ENCODE measurements around the gene PDGFA. TPM values are rescaled to one million over a fixed set of nuclear protein-coding genes. Genes with fewer than 3 reads are reported as not detected.

PDGFA gene
- total RNA-seq, 2 donors from 2014 or later, result 10.0 to 16.0 TPM

- Mint-ChIP-seq H3K27me3 (ENCODE audit: low read depth) (no peaks in the 10 kb centered on the region), H3K4me3 (no peak overlapping the region), H3K9me3 (no peaks in the 10 kb centered on the region), H3K36me3 (ENCODE audit: insufficient read depth in 2 of 2) (no peaks in the 10 kb centered on the region), H3K27ac (no peak overlapping the region), H3K4me1 (ENCODE audit: low read depth) (no peaks in the 10 kb centered on the region)
- no peak for DNase-seq
- ATAC-seq (replicated peaks in 1 of 2), result no peak
Measured at GRCh38 chr7:505171-505570, 14.5 kb downstream of the PDGFA start.

- no peaks in the 10 kb centered on the region for H3K9me3 Mint-ChIP-seq
- no peak overlapping the region for H3K4me3 Mint-ChIP-seq
- H3K4me1 Mint-ChIP-seq (ENCODE audit: low read depth), result no peaks in the 10 kb centered on the region
- H3K27ac Mint-ChIP-seq, result no peak overlapping the region
- ATAC-seq (replicated peaks in 1 of 2) (no peak), DNase-seq (no peak)
- H3K27me3 Mint-ChIP-seq (ENCODE audit: low read depth), result no peaks in the 10 kb centered on the region
- peaks cover 0 to 1% of the 10 kb centered on the region in 2 donors for H3K36me3 Mint-ChIP-seq (ENCODE audit: insufficient read depth in 2 of 2)
Measured at GRCh38 chr7:504221-505111, 15.2 kb downstream of the PDGFA start.

GRCh38 chr7:503575-504111 lies 16.0 kb downstream of the PDGFA start:
- Mint-ChIP-seq H3K27ac (no peak overlapping the region), H3K27me3 (ENCODE audit: low read depth) (no peaks in the 10 kb centered on the region), H3K9me3 (no peaks in the 10 kb centered on the region), H3K4me3 (no peak overlapping the region), H3K4me1 (ENCODE audit: low read depth) (no peaks in the 10 kb centered on the region), H3K36me3 (ENCODE audit: insufficient read depth in 2 of 2) (peaks cover 0 to 1% of the 10 kb centered on the region in 2 donors)
- DNase-seq (no peak), ATAC-seq (replicated peaks in 1 of 2) (no peak)

- Mint-ChIP-seq H3K36me3 (ENCODE audit: insufficient read depth in 2 of 2) (peaks cover 0 to 1% of the 10 kb centered on the region in 2 donors), H3K9me3 (no peaks in the 10 kb centered on the region), H3K4me1 (ENCODE audit: low read depth) (peaks cover 7% of the 10 kb centered on the region), H3K27me3 (ENCODE audit: low read depth) (no peaks in the 10 kb centered on the region), H3K4me3 (no peak overlapping the region), H3K27ac (no peak overlapping the region)
- DNase-seq, result no peak
- ATAC-seq (replicated peaks in 1 of 2), result no peak
Measured at GRCh38 chr7:502296-502695, 17.4 kb downstream of the PDGFA start.

GRCh38 chr7:501526-501925 lies 18.1 kb downstream of the PDGFA start:
- DNase-seq (no peak), ATAC-seq (replicated peaks in 1 of 2) (no peak)
- H3K27me3 Mint-ChIP-seq (ENCODE audit: low read depth), result no peaks in the 10 kb centered on the region
- no peak overlapping the region for H3K4me3 Mint-ChIP-seq
- no peak overlapping the region for H3K27ac Mint-ChIP-seq
- no peaks in the 10 kb centered on the region for H3K9me3 Mint-ChIP-seq
- H3K4me1 Mint-ChIP-seq (ENCODE audit: low read depth), result peaks cover 7% of the 10 kb centered on the region
- H3K36me3 Mint-ChIP-seq (ENCODE audit: insufficient read depth in 2 of 2), result peaks cover 0 to 1% of the 10 kb centered on the region in 2 donors

- Mint-ChIP-seq H3K4me1 (ENCODE audit: low read depth) (peaks cover 7% of the 10 kb centered on the region), H3K4me3 (no peak overlapping the region), H3K9me3 (no peaks in the 10 kb centered on the region), H3K27ac (no peak overlapping the region), H3K36me3 (ENCODE audit: insufficient read depth in 2 of 2) (peaks cover 0 to 1% of the 10 kb centered on the region in 2 donors), H3K27me3 (ENCODE audit: low read depth) (no peaks in the 10 kb centered on the region)
- no peak for DNase-seq
- ATAC-seq (replicated peaks in 1 of 2), result no peak
Measured at GRCh38 chr7:500521-501420, 18.9 kb downstream of the PDGFA start.

- H3K27ac Mint-ChIP-seq, result no peak overlapping the region
- DNase-seq (no peak), ATAC-seq (replicated peaks in 1 of 2) (no peak)
- H3K36me3 Mint-ChIP-seq (ENCODE audit: insufficient read depth in 2 of 2), result peaks cover 0 to 1% of the 10 kb centered on the region in 2 donors
- H3K4me3 Mint-ChIP-seq, result no peak overlapping the region
- no peaks in the 10 kb centered on the region for H3K9me3 Mint-ChIP-seq
- H3K4me1 Mint-ChIP-seq (ENCODE audit: low read depth), result peaks cover 7% of the 10 kb centered on the region
- no peaks in the 10 kb centered on the region for H3K27me3 Mint-ChIP-seq (ENCODE audit: low read depth)
Measured at GRCh38 chr7:499853-500485, 19.7 kb downstream of the PDGFA start.

GRCh38 chr7:498678-499641 lies 20.7 kb downstream of the PDGFA start:
- peaks cover 7% of the 10 kb centered on the region for H3K4me1 Mint-ChIP-seq (ENCODE audit: low read depth)
- DNase-seq (no peak), ATAC-seq (replicated peaks in 1 of 2) (no peak)
- no peaks in the 10 kb centered on the region for H3K27me3 Mint-ChIP-seq (ENCODE audit: low read depth)
- no peak overlapping the region for H3K27ac Mint-ChIP-seq
- H3K36me3 Mint-ChIP-seq (ENCODE audit: insufficient read depth in 2 of 2), result peaks cover 0 to 1% of the 10 kb centered on the region in 2 donors
- no peaks in the 10 kb centered on the region for H3K9me3 Mint-ChIP-seq
- H3K4me3 Mint-ChIP-seq, result no peak overlapping the region

- peaks cover 7% of the 10 kb centered on the region for H3K4me1 Mint-ChIP-seq (ENCODE audit: low read depth)
- H3K36me3 Mint-ChIP-seq (ENCODE audit: insufficient read depth in 2 of 2), result peaks cover 0 to 1% of the 10 kb centered on the region in 2 donors
- H3K27ac Mint-ChIP-seq, result no peak overlapping the region
- H3K9me3 Mint-ChIP-seq, result no peaks in the 10 kb centered on the region
- ATAC-seq (replicated peaks in 1 of 2), result no peak
- no peaks in the 10 kb centered on the region for H3K27me3 Mint-ChIP-seq (ENCODE audit: low read depth)
- no peak for DNase-seq
- H3K4me3 Mint-ChIP-seq, result no peak overlapping the region
Measured at GRCh38 chr7:497946-498655, 21.5 kb downstream of the PDGFA start.

GRCh38 chr7:497346-497745 lies 22.3 kb downstream of the PDGFA start:
- peaks cover 0 to 1% of the 10 kb centered on the region in 2 donors for H3K36me3 Mint-ChIP-seq (ENCODE audit: insufficient read depth in 2 of 2)
- no peaks in the 10 kb centered on the region for H3K9me3 Mint-ChIP-seq
- no peak for ATAC-seq (replicated peaks in 1 of 2)
- no peak overlapping the region for H3K27ac Mint-ChIP-seq
- H3K27me3 Mint-ChIP-seq (ENCODE audit: low read depth), result no peaks in the 10 kb centered on the region
- H3K4me3 Mint-ChIP-seq, result no peak overlapping the region
- peaks cover 7% of the 10 kb centered on the region for H3K4me1 Mint-ChIP-seq (ENCODE audit: low read depth)
- DNase-seq, result no peak

- peaks cover 7% of the 10 kb centered on the region for H3K4me1 Mint-ChIP-seq (ENCODE audit: low read depth)
Measured at GRCh38 chr7:496528-497295, 22.9 kb downstream of the PDGFA start.

More at GRCh38 chr7:496528-497295, 22.9 kb downstream of the PDGFA start:
- DNase-seq (no peak), ATAC-seq (replicated peaks in 1 of 2) (no peak)
- Mint-ChIP-seq H3K27me3 (ENCODE audit: low read depth) (no peaks in the 10 kb centered on the region), H3K4me3 (no peak overlapping the region), H3K27ac (no peak overlapping the region), H3K36me3 (ENCODE audit: insufficient read depth in 2 of 2) (peaks cover 0 to 1% of the 10 kb centered on the region in 2 donors), H3K9me3 (no peaks in the 10 kb centered on the region)

All from activated T-cell treated with anti-CD3 and anti-CD28 coated beads, Interleukin-2, amount 50 U/mL, for 72 hours (primary cell).